GM21737 (cell line): Measurements from ENCODE around the gene PXN.

Experiments
- ATAC-seq: cut with Tn5 transposase; IDR thresholded peaks from one replicate; pipeline ENCODE4 v1.9.1; 2021; ENCODE audit warnings: mild to moderate bottlenecking, moderate library complexity; ENCODE audit not compliant: unreplicated experiment

PXN gene

GRCh38 chr12:120265473-120266179, at the start of gene PXN:
PXN (minus strand) TSS chr12:120265730; CDS start chr12:120265629, 101 bp downstream.
- peak; percentile 46 for ATAC-seq

- no peak for ATAC-seq
Observed at GRCh38 chr12:120314220-120314619, 48.7 kb upstream of the PXN start.

GRCh38 chr12:120301962-120302815, 36.7 kb upstream of the PXN start, which contains the start of gene SIRT4:
SIRT4 (plus strand) TSS chr12:120302321; CDS start chr12:120303562, 1,241 bp downstream.
- peak; percentile 93 for ATAC-seq

GRCh38 chr12:120292661-120293531, 27.4 kb upstream of the PXN start, which contains the start of gene RNU4-1:
RNU4-1 (minus strand) TSS chr12:120293237.
- no peak for ATAC-seq

GRCh38 chr12:120292411-120292660, 26.8 kb upstream of the PXN start:
- no peak for ATAC-seq

GRCh38 chr12:120290609-120291305, 25.2 kb upstream of the PXN start:
- ATAC-seq, result no peak

GRCh38 chr12:120287491-120287890, 22.0 kb upstream of the PXN start:
- ATAC-seq, result no peak

GRCh38 chr12:120286768-120287490, 21.4 kb upstream of the PXN start:
- ATAC-seq, result no peak

- no peak for ATAC-seq
Observed at GRCh38 chr12:120284381-120284780, 18.9 kb upstream of the PXN start.

- ATAC-seq, result no peak
Observed at GRCh38 chr12:120283318-120283717, 17.8 kb upstream of the PXN start.

GRCh38 chr12:120278137-120279069, 12.9 kb upstream of the PXN start:
- no peak for ATAC-seq

- ATAC-seq, result no peak
Observed at GRCh38 chr12:120276734-120277133, 11.2 kb upstream of the PXN start.

- ATAC-seq, result no peak
Observed at GRCh38 chr12:120267736-120268135, 2.2 kb upstream of the PXN start.

GRCh38 chr12:120266180-120266870, 795 bp upstream of the PXN start:
- ATAC-seq, result no peak

- peak; percentile 27 for ATAC-seq
Observed at GRCh38 chr12:120264904-120265472, 542 bp downstream of the PXN start.

- ATAC-seq, result no peak
Observed at GRCh38 chr12:120264086-120264903, 1.2 kb downstream of the PXN start.

- no peak for ATAC-seq
Observed at GRCh38 chr12:120263748-120264085, 1.8 kb downstream of the PXN start.
